Measurements from ENCODE around the gene PCDH9.

Gene PCDH9

GRCh38 chr13:67130444-67130843 is 99.7 kb downstream of the PCDH9 start:
- H3K36me3 ChIP-seq (ENCODE audit: low read depth) = no peaks in the 10 kb centered on the region
- TF ChIP-seq CTCF (IDR thresholded peaks at IDR 0.05; ENCODE audit: poor library complexity, severe bottlenecking) = no peak
- no peaks in the 10 kb centered on the region for H3K9me3 ChIP-seq (ENCODE audit: severe bottlenecking)
- no peak overlapping the region for H3K4me3 ChIP-seq (ENCODE audit: severe bottlenecking)
- H3K4me1 ChIP-seq (ENCODE audit: insufficient read depth, poor library complexity, severe bottlenecking) = no peaks in the 10 kb centered on the region
- DNase-seq (ENCODE audit: low spot score) (no peak), ATAC-seq (ENCODE audit: low read depth) (no peak)
- no peak overlapping the region for H3K27ac ChIP-seq (ENCODE audit: poor library complexity, severe bottlenecking)
- no peaks in the 10 kb centered on the region for H3K27me3 ChIP-seq (ENCODE audit: insufficient read depth, poor library complexity, severe bottlenecking)

- Histone ChIP-seq H3K27me3 (ENCODE audit: insufficient read depth, poor library complexity, severe bottlenecking) (no peaks in the 10 kb centered on the region), H3K27ac (ENCODE audit: poor library complexity, severe bottlenecking) (no peak overlapping the region), H3K4me1 (ENCODE audit: insufficient read depth, poor library complexity, severe bottlenecking) (peaks cover 12% of the 10 kb centered on the region), H3K4me3 (ENCODE audit: severe bottlenecking) (no peak overlapping the region), H3K9me3 (ENCODE audit: severe bottlenecking) (no peaks in the 10 kb centered on the region), H3K36me3 (ENCODE audit: low read depth) (no peaks in the 10 kb centered on the region)
- DNase-seq (ENCODE audit: low spot score) = no peak
- TF ChIP-seq CTCF (IDR thresholded peaks at IDR 0.05; ENCODE audit: poor library complexity, severe bottlenecking) = no peak
- no peak for ATAC-seq (ENCODE audit: low read depth)
Observed at GRCh38 chr13:67128136-67128535, 102.0 kb downstream of the PCDH9 start.

- Histone ChIP-seq H3K27me3 (ENCODE audit: insufficient read depth, poor library complexity, severe bottlenecking) (no peaks in the 10 kb centered on the region), H3K9me3 (ENCODE audit: severe bottlenecking) (no peaks in the 10 kb centered on the region), H3K27ac (ENCODE audit: poor library complexity, severe bottlenecking) (no peak overlapping the region), H3K4me1 (ENCODE audit: insufficient read depth, poor library complexity, severe bottlenecking) (peaks cover 26% of the 10 kb centered on the region), H3K4me3 (ENCODE audit: severe bottlenecking) (no peak overlapping the region), H3K36me3 (ENCODE audit: low read depth) (no peaks in the 10 kb centered on the region)
- ATAC-seq (ENCODE audit: low read depth) (no peak), DNase-seq (ENCODE audit: low spot score) (no peak)
- TF ChIP-seq CTCF (IDR thresholded peaks at IDR 0.05; ENCODE audit: poor library complexity, severe bottlenecking) = no peak
Observed at GRCh38 chr13:67125681-67126080, 104.5 kb downstream of the PCDH9 start.

- DNase-seq (ENCODE audit: low spot score) (no peak), ATAC-seq (ENCODE audit: low read depth) (no peak)
- Histone ChIP-seq H3K36me3 (ENCODE audit: low read depth) (no peaks in the 10 kb centered on the region), H3K9me3 (ENCODE audit: severe bottlenecking) (no peaks in the 10 kb centered on the region), H3K27ac (ENCODE audit: poor library complexity, severe bottlenecking) (no peak overlapping the region), H3K27me3 (ENCODE audit: insufficient read depth, poor library complexity, severe bottlenecking) (no peaks in the 10 kb centered on the region), H3K4me1 (ENCODE audit: insufficient read depth, poor library complexity, severe bottlenecking) (peaks cover 44% of the 10 kb centered on the region), H3K4me3 (ENCODE audit: severe bottlenecking) (no peak overlapping the region)
- no peak for TF ChIP-seq CTCF (IDR thresholded peaks at IDR 0.05; ENCODE audit: poor library complexity, severe bottlenecking)
Observed at GRCh38 chr13:67123165-67123564, 107.0 kb downstream of the PCDH9 start.

GRCh38 chr13:67122251-67122650 is 107.9 kb downstream of the PCDH9 start:
- TF ChIP-seq CTCF (IDR thresholded peaks at IDR 0.05; ENCODE audit: poor library complexity, severe bottlenecking) = no peak
- Histone ChIP-seq H3K4me1 (ENCODE audit: insufficient read depth, poor library complexity, severe bottlenecking) (peaks cover 44% of the 10 kb centered on the region), H3K27ac (ENCODE audit: poor library complexity, severe bottlenecking) (no peak overlapping the region), H3K27me3 (ENCODE audit: insufficient read depth, poor library complexity, severe bottlenecking) (no peaks in the 10 kb centered on the region), H3K9me3 (ENCODE audit: severe bottlenecking) (no peaks in the 10 kb centered on the region), H3K4me3 (ENCODE audit: severe bottlenecking) (no peak overlapping the region), H3K36me3 (ENCODE audit: low read depth) (no peaks in the 10 kb centered on the region)
- DNase-seq (ENCODE audit: low spot score) (no peak), ATAC-seq (ENCODE audit: low read depth) (no peak)
